Omental fat pad (tissue), 4 donors: ENCODE measurements around the gene LRRC56. TPM values are rescaled to one million over a fixed set of nuclear protein-coding genes. Genes with fewer than 3 reads are reported as not detected.

Experiments
- ATAC-seq: fragments of 150-250 bp; one replicate; pipeline ENCODE4 v1.9.1; 2016; ENCODE audit warnings: mild to moderate bottlenecking, moderate library complexity; ENCODE audit not compliant: low FRiP score
- DNase-seq: peaks from one replicate; pipeline ENCODE4 v3.0.0-alpha.2; 2019; ENCODE audit warnings: low spot score
- CTCF ChIP-seq, 3 donors: fragments of 450-650 bp; IDR thresholded peaks; one replicate each; pipeline ENCODE4 v1.5.1; 2016 to 2017; ENCODE audit warnings: antibody characterized with exemption in 3 of 3, mild to moderate bottlenecking in 3 of 3, moderate library complexity in 2 of 3
- total RNA-seq, 4 donors: library from RNA; depleted of rRNA; stranded (reverse); fragments of >200 nt; gene quantifications; one replicate each; pipeline ENCODE4 v1.1.0, GENCODE V29; 2016

The LRRC56 gene
- total RNA-seq, 4 donors from 2014 or later = 0.24 to 0.38 (median 0.32) TPM; not detected in 1

GRCh38 chr11:501683-502287 lies 35.5 kb upstream of the LRRC56 start:
- DNase-seq (no peak), ATAC-seq (no peak)
- no peak for TF ChIP-seq CTCF (IDR thresholded peaks at IDR 0.05)

GRCh38 chr11:502288-503178 lies 34.8 kb upstream of the LRRC56 start:
- ATAC-seq (no peak), DNase-seq (no peak)
- no peak for TF ChIP-seq CTCF (IDR thresholded peaks at IDR 0.05)

GRCh38 chr11:503179-503981 lies 33.9 kb upstream of the LRRC56 start:
- DNase-seq (no peak), ATAC-seq (peak; percentile 16)

GRCh38 chr11:504053-504993 lies 33.0 kb upstream of the LRRC56 start:
- ATAC-seq = peak; percentile 12

More at GRCh38 chr11:503179-503981, 33.9 kb upstream of the LRRC56 start:
- no peak for TF ChIP-seq CTCF (IDR thresholded peaks at IDR 0.05)

GRCh38 chr11:504994-505344 lies 32.4 kb upstream of the LRRC56 start:
- DNase-seq (no peak), ATAC-seq (no peak)
- TF ChIP-seq CTCF (IDR thresholded peaks at IDR 0.05) = no peak

More at GRCh38 chr11:504053-504993, 33.0 kb upstream of the LRRC56 start:
- DNase-seq = no peak
- TF ChIP-seq CTCF (IDR thresholded peaks at IDR 0.05) = no peak
